ENCODE measurements around the gene ZNRD2.

ZNRD2 gene

DNA sequence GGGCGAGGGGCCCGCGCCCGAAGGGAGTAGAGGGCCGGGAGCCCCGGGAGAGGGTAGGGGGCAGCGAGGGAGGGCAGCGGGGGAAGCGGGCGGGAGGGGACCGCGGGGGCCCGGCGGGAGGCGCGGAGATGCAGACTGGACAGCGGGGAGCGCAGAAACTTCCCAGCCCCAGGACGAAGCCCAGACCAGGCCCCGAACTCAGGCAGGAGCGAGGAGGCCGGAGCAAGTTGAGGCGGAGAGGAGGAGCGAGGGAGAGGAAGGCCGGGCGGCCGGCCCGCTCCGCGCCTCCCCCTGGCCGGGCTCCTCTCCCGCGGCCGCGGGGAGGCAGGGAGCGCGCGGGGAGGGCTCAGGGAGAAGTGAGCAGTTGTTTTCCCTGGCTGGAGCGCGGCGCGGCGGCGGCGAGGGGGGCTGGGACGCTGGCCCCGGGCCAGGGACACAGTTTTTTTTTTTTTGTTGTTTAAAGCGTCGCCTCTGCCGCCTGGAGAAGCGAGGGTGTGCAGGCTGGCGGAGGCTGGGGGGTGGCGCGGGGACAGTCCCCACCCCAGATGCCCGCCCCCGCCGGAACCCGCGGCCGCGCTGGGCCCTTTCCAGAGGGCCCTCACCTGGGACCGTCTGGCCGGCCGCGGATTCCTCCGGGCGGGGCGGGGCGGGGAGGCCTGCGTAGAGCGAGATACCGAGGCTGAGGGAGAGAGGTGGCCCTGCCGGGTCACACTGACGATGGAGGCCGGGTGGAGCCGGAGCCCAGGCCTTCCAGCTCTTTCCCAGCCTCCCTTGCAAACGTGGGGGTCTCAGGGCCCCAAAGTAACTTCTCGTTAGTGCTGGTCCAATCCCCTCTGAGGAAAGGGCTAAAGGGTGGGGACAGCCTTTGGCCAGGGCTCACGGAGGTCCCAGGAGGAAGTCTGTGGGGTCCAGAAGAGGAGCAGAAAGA, 12.0 kb upstream of the ZNRD2 start, which contains the start of gene LTBP3:
Gene LTBP3 (minus strand): TSS at position 358 of the 928 bp plus-strand sequence. CDS start 400 bp downstream, outside the sequence.
- Mint-ChIP-seq H3K27me3 (ENCODE audit: low read depth, poor library complexity) (peaks cover 19% of the 10 kb centered on the region), H3K4me1 (peaks cover 76% of the 10 kb centered on the region), H3K4me3 (peak within 1 kb of the TSS; percentile 83), H3K36me3 (ENCODE audit: low read depth) (no peaks in the 10 kb centered on the region), H3K27ac (no peak within 1 kb of the TSS), H3K9me3 (no peaks in the 10 kb centered on the region)
- peak; percentile 69 for DNase-seq
- no peak for TF ChIP-seq CTCF (IDR thresholded peaks at IDR 0.05)

DNA sequence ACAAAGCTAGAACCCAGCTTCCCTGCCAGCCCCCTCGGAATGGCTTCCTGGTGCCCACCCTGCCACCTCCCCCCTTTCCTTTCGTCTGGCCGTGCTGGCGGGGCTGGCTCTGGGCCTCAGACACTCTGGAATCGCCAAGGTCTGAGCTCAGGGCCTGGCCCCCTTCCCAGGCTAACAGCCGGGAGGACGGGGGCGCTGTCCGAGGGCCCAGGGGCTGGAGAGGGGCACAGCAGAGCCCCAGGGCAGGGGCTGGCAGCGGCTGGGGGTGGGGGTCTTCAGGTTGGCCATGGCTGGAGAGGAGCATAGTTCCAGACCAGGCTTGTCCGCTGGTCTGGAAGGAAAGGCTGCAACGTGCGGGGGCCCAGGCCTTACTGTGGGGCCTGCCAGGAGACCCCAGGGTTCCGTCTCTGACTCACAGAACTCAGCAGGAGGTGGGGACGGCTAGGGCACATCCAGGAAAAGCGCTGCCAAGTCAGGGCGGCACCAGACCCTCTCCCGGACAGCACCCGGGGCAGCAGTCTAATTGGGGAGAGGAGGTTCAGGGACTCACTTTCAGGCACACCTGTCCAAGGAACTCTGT, 11.3 kb upstream of the ZNRD2 start:
- no peak for TF ChIP-seq CTCF (IDR thresholded peaks at IDR 0.05)
- Mint-ChIP-seq H3K36me3 (ENCODE audit: low read depth) (no peaks in the 10 kb centered on the region), H3K27me3 (ENCODE audit: low read depth, poor library complexity) (peaks cover 20% of the 10 kb centered on the region), H3K27ac (no peak overlapping the region), H3K4me1 (peaks cover 81% of the 10 kb centered on the region), H3K4me3 (peak overlapping the region; percentile 69), H3K9me3 (no peaks in the 10 kb centered on the region)
- no peak for DNase-seq

DNA sequence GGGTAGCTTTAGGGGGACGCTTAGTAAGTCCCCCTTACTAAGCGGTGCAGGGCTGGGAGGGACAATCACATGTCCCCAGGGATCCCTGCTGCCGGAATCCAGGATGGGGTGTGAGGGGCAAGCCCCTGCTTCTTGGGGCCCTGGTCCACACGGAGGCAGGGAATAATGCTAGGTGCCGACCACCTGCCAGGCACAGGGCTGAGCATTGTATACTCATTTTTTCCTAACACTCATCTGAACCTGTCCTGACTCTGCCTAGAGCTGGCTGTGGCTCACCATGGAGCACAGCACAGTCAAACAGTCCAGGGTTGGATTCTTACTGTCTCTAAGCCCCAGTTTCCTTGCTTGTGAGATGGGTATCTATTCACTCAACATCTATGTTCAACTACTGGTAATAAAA, 10.7 kb upstream of the ZNRD2 start:
- no peak for DNase-seq
- Mint-ChIP-seq H3K27me3 (ENCODE audit: low read depth, poor library complexity) (peaks cover 17% of the 10 kb centered on the region), H3K4me3 (peak overlapping the region; percentile 69), H3K27ac (no peak overlapping the region), H3K9me3 (no peaks in the 10 kb centered on the region), H3K36me3 (ENCODE audit: low read depth) (no peaks in the 10 kb centered on the region), H3K4me1 (peaks cover 76% of the 10 kb centered on the region)
- TF ChIP-seq CTCF (IDR thresholded peaks at IDR 0.05), result no peak

DNA sequence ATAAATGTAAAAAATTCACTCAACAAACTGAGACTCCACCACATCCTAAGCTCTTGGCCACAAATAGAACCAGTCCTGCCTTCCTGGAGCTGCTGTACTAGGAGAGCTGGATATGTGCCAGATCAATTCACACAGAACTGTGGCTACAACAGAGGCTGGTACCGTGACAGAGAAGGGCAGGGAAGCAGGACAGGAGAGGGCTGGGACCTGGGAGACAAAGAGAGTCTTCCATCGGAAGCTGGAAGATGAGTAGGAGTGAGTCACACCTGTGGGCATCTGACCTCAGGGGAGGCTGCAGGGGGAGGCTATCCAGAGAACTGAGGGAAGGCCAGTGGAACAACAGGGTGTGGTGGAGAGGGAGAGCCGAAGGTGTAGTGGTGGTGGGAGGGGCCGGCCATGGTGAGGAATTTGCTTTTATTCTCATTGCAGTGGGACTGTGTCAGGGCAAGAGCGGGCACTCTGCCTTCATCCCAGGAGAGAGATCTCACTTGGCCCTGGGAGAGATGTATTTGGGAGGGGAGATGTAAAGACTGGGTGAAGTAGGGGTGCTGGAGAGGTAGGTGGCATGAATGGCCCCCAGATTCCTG, 10.2 kb upstream of the ZNRD2 start:
- Mint-ChIP-seq H3K4me1 (peaks cover 71% of the 10 kb centered on the region), H3K4me3 (peak overlapping the region; percentile 61)
- no peak for TF ChIP-seq CTCF (IDR thresholded peaks at IDR 0.05)

GRCh38 chr11:65560555-65561418, 9.5 kb upstream of the ZNRD2 start:
- Mint-ChIP-seq H3K4me1 (peaks cover 70% of the 10 kb centered on the region), H3K36me3 (ENCODE audit: low read depth) (no peaks in the 10 kb centered on the region), H3K9me3 (no peaks in the 10 kb centered on the region), H3K27ac (peak overlapping the region; percentile 30), H3K4me3 (peak overlapping the region; percentile 61), H3K27me3 (ENCODE audit: low read depth, poor library complexity) (peaks cover 7% of the 10 kb centered on the region)
- TF ChIP-seq CTCF (IDR thresholded peaks at IDR 0.05), result no peak
- DNase-seq, result peak; percentile 64

More for the DNA sequence above, 10.2 kb upstream of the ZNRD2 start:
- peak overlapping the region; percentile 26 for H3K27ac Mint-ChIP-seq
- H3K27me3 Mint-ChIP-seq (ENCODE audit: low read depth, poor library complexity), result peaks cover 12% of the 10 kb centered on the region
- H3K9me3 Mint-ChIP-seq, result no peaks in the 10 kb centered on the region
- no peak for DNase-seq
- no peaks in the 10 kb centered on the region for H3K36me3 Mint-ChIP-seq (ENCODE audit: low read depth)
